Transverse colon (tissue), 4 donors: ENCODE data around the gene EHD4. TPM values are rescaled to one million over a fixed set of nuclear protein-coding genes. Genes with fewer than 3 reads are reported as not detected.

ENCODE experiments used
- DNase-seq: peaks from one replicate; pipeline ENCODE4 v3.0.0-alpha.2; 2019
- H3K27ac ChIP-seq, 4 donors: fragments of 200-600 bp; sonication (generic); 2 replicates each; pipeline ENCODE4 v1.5.1; 2016 to 2018; ENCODE audit warnings: inconsistent platforms in 4 of 4
- H3K27me3 ChIP-seq: fragments of 200-600 bp; sonication (generic); 2 replicates; pipeline ENCODE4 v1.5.1; 2017; ENCODE audit warnings: inconsistent platforms
- H3K36me3 ChIP-seq, 4 donors: fragments of 200-600 bp; sonication (generic); 2 replicates each; pipeline ENCODE4 v1.5.1; 2017 to 2019; ENCODE audit warnings: inconsistent platforms in 4 of 4
- H3K4me1 ChIP-seq, 4 donors: fragments of 200-600 bp; sonication (generic); 2 replicates each; pipeline ENCODE4 v1.5.1; 2017 to 2020; ENCODE audit warnings: inconsistent platforms in 4 of 4
- H3K4me3 ChIP-seq, 4 donors: fragments of 200-600 bp; sonication (generic); 1 replicate in 1 of 4; 2 replicates in 3 of 4; pipeline versions ENCODE4 v1.5.1 to v1.6.1; 2017 to 2019; ENCODE audit warnings: inconsistent platforms in 4 of 4
- H3K9me3 ChIP-seq, 2 donors: fragments of 200-600 bp; sonication (generic); 2 replicates each; pipeline ENCODE4 v1.5.1; 2017 to 2019; ENCODE audit warnings: inconsistent platforms in 2 of 2
- CTCF ChIP-seq, 5 experiments: fragments of 200-600 bp in 3 of 5; fragments of 450-650 bp in 2 of 5; sonication (generic) in 3 of 5; IDR thresholded peaks; 1 replicate in 2 of 5; 2 replicates in 3 of 5; pipeline ENCODE4 v1.5.1; 2016 to 2017; ENCODE audit warnings: antibody characterized with exemption in 5 of 5, inconsistent platforms in 3 of 5, mild to moderate bottlenecking in 2 of 5, moderate library complexity in 1 of 5
- EP300 ChIP-seq: sonication (generic); formaldehyde crosslinking; IDR thresholded peaks from one replicate; pipeline ENCODE4 v1.6.1; 2017; ENCODE audit warnings: antibody characterized with exemption, low read depth
- POLR2A ChIP-seq: fragments of 450-650 bp; IDR thresholded peaks from one replicate; pipeline ENCODE4 v1.6.1; 2016; ENCODE audit warnings: antibody characterized with exemption, mild to moderate bottlenecking, moderate library complexity
- POLR2AphosphoS5 ChIP-seq, 3 donors: sonication (generic); formaldehyde crosslinking; IDR thresholded peaks; one replicate each; pipeline ENCODE4 v1.6.1; 2016; ENCODE audit warnings: antibody characterized with exemption in 3 of 3
- WGBS, 2 donors: methylation state at CpG; one replicate each; pipeline ENCODE4 v1.1.5; 2018; ENCODE audit warnings: low coverage in 1 of 2; 5-methylcytosine and 5-hydroxymethylcytosine counted together
- in situ Hi-C, 4 donors: fragments of 200-750 bp; cut with MboI; loops; one replicate each; pipeline versions ENCODE4 v1.15.0 to v1.15.1; 2017; ENCODE audit warnings: low sequenced_read_pairs in 3 of 4, low pct_ligation_motif_present in 1 of 4, low pct_unique_long_range_greater_than_20kb in 1 of 4
- intact Hi-C: fragments of 100-400 bp; cut with DNase I; formaldehyde crosslinking; loops from one replicate; pipeline ENCODE4 v1.15.1; 2023; ENCODE audit warnings: low total_unique reads
- total RNA-seq, 4 donors: library from RNA; depleted of rRNA; stranded (reverse); fragments of >200 nt; gene quantifications; one replicate each; pipeline ENCODE4 v1.1.0, GENCODE V29; 2016

Gene EHD4
- total RNA-seq, 4 donors from 2014 or later, result 16.9 to 55.4 (median 35.5) TPM

GRCh38 chr15:41886741-41887140, 85.6 kb downstream of the EHD4 start:
- no peaks in the 10 kb centered on the region for H3K36me3 ChIP-seq
- no peaks in the 10 kb centered on the region for H3K9me3 ChIP-seq
- DNase-seq, result no peak
- H3K4me1 ChIP-seq, result peaks cover under 1 to 10% (median 9%) of the 10 kb centered on the region in 4 donors
- H3K4me3 ChIP-seq, result no peak overlapping the region
- TF ChIP-seq CTCF (IDR thresholded peaks at IDR 0.05) (no peak), EP300 (no peak), POLR2A (no peak), POLR2AphosphoS5 (IDR thresholded peaks at IDR 0.05) (no peak)
- H3K27me3 ChIP-seq, result peaks cover 9% of the 10 kb centered on the region
- intact Hi-C loops (no loop called here), in situ Hi-C loops (no loop called here)
- WGBS, 2 donors, result 92 to 100% methylated on average over 3 to 7 of the region's 7 CpGs
- H3K27ac ChIP-seq, result no peak overlapping the region

- no peak overlapping the region for H3K27ac ChIP-seq
- in situ Hi-C loops (no loop called here), intact Hi-C loops (no loop called here)
- H3K4me1 ChIP-seq, result peaks cover 3 to 14% (median 13%) of the 10 kb centered on the region in 4 donors
- 94% methylated on average over 10 of the region's 14 CpGs; no CpG with 5 or more reads in 1 of the 2 donors for WGBS, 2 donors
- H3K4me3 ChIP-seq, result no peak overlapping the region
- H3K36me3 ChIP-seq, result no peaks in the 10 kb centered on the region
- H3K27me3 ChIP-seq, result peaks cover 18% of the 10 kb centered on the region
- no peak for TF ChIP-seq POLR2AphosphoS5 (IDR thresholded peaks at IDR 0.05)
- no peak for TF ChIP-seq POLR2A
- no peak for TF ChIP-seq EP300
- TF ChIP-seq CTCF (IDR thresholded peaks at IDR 0.05), result no peak
- H3K9me3 ChIP-seq, result no peaks in the 10 kb centered on the region
- DNase-seq, result no peak
Measured at GRCh38 chr15:41885841-41886240, 86.5 kb downstream of the EHD4 start.

- TF ChIP-seq POLR2AphosphoS5 (IDR thresholded peaks at IDR 0.05) (no peak), EP300 (no peak), CTCF (IDR thresholded peaks at IDR 0.05) (no peak), POLR2A (no peak)
- Histone ChIP-seq H3K27ac (no peak overlapping the region), H3K27me3 (peaks cover 23% of the 10 kb centered on the region), H3K9me3 (no peaks in the 10 kb centered on the region), H3K4me3 (no peak overlapping the region), H3K36me3 (no peaks in the 10 kb centered on the region), H3K4me1 (peaks cover 3 to 14% (median 13%) of the 10 kb centered on the region in 4 donors)
- intact Hi-C loops, result no loop called here
- in situ Hi-C loops, result no loop called here
- DNase-seq, result no peak
Measured at GRCh38 chr15:41885321-41885720, 87.0 kb downstream of the EHD4 start.

- intact Hi-C loops, result no loop called here
- no peaks in the 10 kb centered on the region for H3K36me3 ChIP-seq
- no peaks in the 10 kb centered on the region for H3K9me3 ChIP-seq
- 80 to 83% methylated on average over 2 to 7 of the region's 7 CpGs for WGBS, 2 donors
- DNase-seq, result no peak
- H3K4me1 ChIP-seq, result peaks cover 3 to 14% (median 13%) of the 10 kb centered on the region in 4 donors
- no peak overlapping the region for H3K27ac ChIP-seq
- in situ Hi-C loops, result no loop called here
- H3K27me3 ChIP-seq, result peaks cover 27% of the 10 kb centered on the region
- no peak for TF ChIP-seq EP300
- no peak for TF ChIP-seq POLR2AphosphoS5 (IDR thresholded peaks at IDR 0.05)
- TF ChIP-seq CTCF (IDR thresholded peaks at IDR 0.05), result no peak
- no peak for TF ChIP-seq POLR2A
- H3K4me3 ChIP-seq, result no peak overlapping the region
Measured at GRCh38 chr15:41884458-41884857, 87.9 kb downstream of the EHD4 start.
